ENCODE measurements around the gene ANKZF1. TPM values are rescaled to one million over a fixed set of nuclear protein-coding genes. Genes with fewer than 3 reads are reported as not detected.
A peak's percentile ranks its signal among the peaks of the same experiment; 100 is the strongest.

Gene ANKZF1
- total and polyA plus RNA-seq, 10 of the 15 experiments (the other 5 are each of a cell fraction or from before 2014, with no cell fraction given): 3.1 to 104 (median 35.0) TPM

GRCh38 chr2:219246559-219246958, 17.0 kb downstream of the ANKZF1 start:
- SMC1A ChIA-PET (ENCODE audit: uncharacterized antibody, unreplicated experiment): interaction anchor here (2.2 to 2.5 kb wide), 2 partner anchors 8 to 32 kb away, joined by 10 to 16 read pairs; partner anchors contain the start of gene DNAJB2
- RAD21 ChIA-PET (ENCODE audit: unreplicated experiment): interaction anchor here (1.8 to 2.3 kb wide), 3 partner anchors 8 to 48 kb away, joined by 5 to 20 read pairs (median 12); partner anchors contain the start of gene DNAJB2
- CTCF ChIA-PET: interaction anchor here (0.7 to 3.4 kb wide), 4 partner anchors 7 to 48 kb away, joined by 3 to 40 read pairs (median 16); partner anchors contain the start of genes DNAJB2 and TUBA4A
- Histone ChIP-seq H3K9ac (ENCODE audit: control insufficient read depth, insufficient read depth, low read length) (no peak overlapping the region), H2AFZ (ENCODE audit: control insufficient read depth, low read depth, low read length) (no peak overlapping the region), H3K27ac (ENCODE audit: control insufficient read depth, insufficient read depth) (no peak overlapping the region), H3K36me3 (ENCODE audit: control insufficient read depth in 2 of 2, insufficient read depth in 2 of 2, low read length in 1 of 2) (peaks cover 12 to 19% of the 10 kb centered on the region in 2 experiments), H3K4me2 (ENCODE audit: control insufficient read depth, insufficient read depth) (peak overlapping the region; percentile 88), H4K20me1 (ENCODE audit: control insufficient read depth, insufficient read depth) (0 out of 2 replicates have a peak, but pooled peaks cover 4% of the 10 kb centered on the region), H3K4me1 (ENCODE audit: control insufficient read depth, insufficient read depth, low read length) (peaks cover 47% of the 10 kb centered on the region), H3K4me3 (peak overlapping the region; percentile 90; the same call in 1 of the 2 replicates), H3K27me3 (replicated peaks in 1 of 2; ENCODE audit: control insufficient read depth in 2 of 2, insufficient read depth in 2 of 2, low read length in 1 of 2) (no peaks in the 10 kb centered on the region), H3K9me3 (replicated peaks; ENCODE audit: control insufficient read depth, insufficient read depth, low read length) (no peaks in the 10 kb centered on the region), H3K79me2 (ENCODE audit: control insufficient read depth, insufficient read depth, low read length) (peaks cover 38% of the 10 kb centered on the region)
- TF ChIP-seq SP1 (IDR thresholded peaks at IDR 0.05; ENCODE audit: low read depth, low read length) (no peak), BCL11A (IDR thresholded peaks at IDR 0.05; ENCODE audit: low read depth, low read length) (no peak), PAX5 (IDR thresholded peaks at IDR 0.05; ENCODE audit: borderline replicate concordance, low read depth, low read length) (no peak), RAD51 (IDR thresholded peaks at IDR 0.05) (no peak), NFYA (IDR thresholded peaks at IDR 0.05; ENCODE audit: borderline replicate concordance, low read depth, low read length) (no peak)
- intact Hi-C loops (cut with micrococcal nuclease; ENCODE audit: unreplicated experiment): no loop called here
- 89% methylated on average over 10 of the region's 10 CpGs for WGBS (ENCODE audit: insufficient coverage, insufficient replicate concordance, low lambda C conversion rate, missing lambda C conversion rate)
- DNase-seq (ENCODE audit: low read depth, low spot score) (no peak), ATAC-seq (no peak), FAIRE-seq (no peak)
- POLR2A ChIA-PET: interaction anchor here (1.3 to 3.0 kb wide), 6 partner anchors 8 to 70 kb away, joined by 4 to 31 read pairs (median 18); partner anchors contain the start of genes ANKZF1, ATG9A, CNPPD1 and DNAJB2
- BruUV-seq (replicated peaks): no TSS peak
- in situ Hi-C loops (cut with MboI): no loop called here
